Hypothalamus (tissue), 51 donors: ENCODE data around the gene ADAP2.
"Not testable (repeated sequence)": the region's sequence is repeated elsewhere in the genome, so short reads cannot be mapped to it uniquely, and the experiment has no call there.

Source experiments
- DNase-seq, 51 donors: peaks; one replicate each; lab custom pipeline; 2025; lab: John Stamatoyannopoulos, UW

The ADAP2 gene, protein sequence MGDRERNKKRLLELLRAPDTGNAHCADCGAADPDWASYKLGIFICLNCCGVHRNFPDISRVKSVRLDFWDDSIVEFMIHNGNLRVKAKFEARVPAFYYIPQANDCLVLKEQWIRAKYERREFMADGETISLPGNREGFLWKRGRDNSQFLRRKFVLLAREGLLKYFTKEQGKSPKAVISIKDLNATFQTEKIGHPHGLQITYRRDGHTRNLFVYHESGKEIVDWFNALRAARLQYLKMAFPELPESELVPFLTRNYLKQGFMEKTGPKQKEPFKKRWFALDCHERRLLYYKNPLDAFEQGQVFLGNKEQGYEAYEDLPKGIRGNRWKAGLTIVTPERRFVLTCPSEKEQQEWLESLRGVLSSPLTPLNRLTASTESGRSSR

DNA sequence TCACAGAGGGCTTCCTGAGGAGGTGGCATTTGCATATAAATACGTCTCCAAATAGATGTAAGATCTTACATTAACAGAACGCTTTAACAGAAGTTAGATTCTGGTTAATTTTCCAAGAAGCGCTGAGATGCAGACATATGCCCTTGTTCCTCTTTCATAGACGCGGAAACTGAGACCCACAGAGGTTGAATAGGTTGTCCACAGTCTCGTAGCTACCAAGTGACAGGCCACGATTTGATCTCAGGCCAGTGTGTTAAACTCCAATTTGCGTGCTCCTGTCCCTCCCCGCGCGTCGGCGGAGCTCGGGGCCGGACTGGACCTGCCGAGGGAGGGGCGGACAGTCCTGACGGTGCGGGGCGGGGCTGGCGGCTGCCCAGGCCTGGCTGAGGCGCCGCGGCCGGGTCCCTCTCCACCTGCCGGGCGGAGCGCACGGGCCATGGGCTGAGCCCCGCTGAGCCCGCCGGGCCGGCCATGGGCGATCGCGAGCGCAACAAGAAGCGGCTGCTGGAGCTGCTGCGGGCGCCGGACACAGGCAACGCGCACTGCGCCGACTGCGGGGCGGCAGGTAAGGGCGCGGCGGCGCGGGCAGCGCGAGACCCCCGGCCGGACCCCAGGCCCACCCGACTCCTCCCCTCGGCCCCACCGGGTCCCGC is at the start of gene ADAP2:
ADAP2 (plus strand) TSS at position 402 of the 653 bp plus-strand sequence; CDS start at position 472, 70 bp downstream.
- DNase-seq, result peak in 21 of 51 donors; percentile 2 to 41 (median 9)

GRCh38 chr17:30886187-30886586 is 35.6 kb upstream of the ADAP2 start:
- DNase-seq, result no peak

- no peak for DNase-seq
Measured at GRCh38 chr17:30894236-30894635, 27.5 kb upstream of the ADAP2 start.

DNA sequence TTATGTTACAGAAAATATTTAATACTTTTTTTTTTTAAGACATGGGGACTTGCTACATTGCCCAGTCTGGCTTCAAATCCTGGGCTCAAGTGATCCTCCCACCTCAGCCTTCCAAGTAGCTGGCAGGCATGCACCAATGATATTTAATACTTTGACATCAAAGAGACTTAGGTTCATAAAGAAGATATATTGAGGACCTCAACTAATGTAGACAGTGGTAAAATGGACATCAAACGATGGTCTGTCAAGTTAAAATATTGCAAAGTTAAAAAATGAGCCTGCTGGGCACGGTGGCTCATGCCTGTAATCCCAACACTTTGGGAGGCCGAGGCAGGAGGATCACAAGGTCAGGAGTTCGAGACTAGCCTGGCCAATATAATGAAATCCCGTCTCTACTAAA is 24.4 kb upstream of the ADAP2 start:
- DNase-seq, result no peak

GRCh38 chr17:30905742-30906100 is 16.0 kb upstream of the ADAP2 start:
- DNase-seq, result peak in 3 of 51 donors; percentile 20 to 50 (median 31)

- DNase-seq, result peak; percentile 26 to 92 (median 80)
Measured at GRCh38 chr17:30906101-30906911, 15.4 kb upstream of the ADAP2 start, which contains the start of gene TEFM. Gene TEFM, minus strand, starts transcription at chr17:30906238. Its CDS starts 40 bp downstream, at chr17:30906198.

- DNase-seq, result no peak
Measured at GRCh38 chr17:30908717-30909420, 12.9 kb upstream of the ADAP2 start.

- DNase-seq, result not testable (repeated sequence)
Measured at GRCh38 chr17:30910151-30910550, 11.6 kb upstream of the ADAP2 start.

DNA sequence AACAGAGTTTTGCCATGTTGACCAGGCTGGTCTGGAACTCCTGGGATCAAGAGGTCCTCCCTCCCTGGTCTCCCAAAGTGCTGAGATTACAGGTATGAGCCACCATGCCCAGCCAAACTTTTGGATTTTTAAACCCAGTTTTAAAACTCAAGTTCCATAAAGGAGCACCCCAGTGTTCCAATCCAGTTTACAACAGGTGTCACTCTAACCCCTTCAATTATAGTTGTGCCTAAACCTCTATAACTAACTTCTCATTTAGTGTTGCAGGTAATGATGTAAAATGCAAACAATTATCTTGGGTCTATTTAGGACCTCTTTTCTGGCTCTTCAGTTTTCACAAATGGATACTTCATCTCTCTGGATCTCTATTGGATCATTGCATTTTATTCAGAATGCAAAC is 7.8 kb upstream of the ADAP2 start:
- DNase-seq, result no peak

DNA sequence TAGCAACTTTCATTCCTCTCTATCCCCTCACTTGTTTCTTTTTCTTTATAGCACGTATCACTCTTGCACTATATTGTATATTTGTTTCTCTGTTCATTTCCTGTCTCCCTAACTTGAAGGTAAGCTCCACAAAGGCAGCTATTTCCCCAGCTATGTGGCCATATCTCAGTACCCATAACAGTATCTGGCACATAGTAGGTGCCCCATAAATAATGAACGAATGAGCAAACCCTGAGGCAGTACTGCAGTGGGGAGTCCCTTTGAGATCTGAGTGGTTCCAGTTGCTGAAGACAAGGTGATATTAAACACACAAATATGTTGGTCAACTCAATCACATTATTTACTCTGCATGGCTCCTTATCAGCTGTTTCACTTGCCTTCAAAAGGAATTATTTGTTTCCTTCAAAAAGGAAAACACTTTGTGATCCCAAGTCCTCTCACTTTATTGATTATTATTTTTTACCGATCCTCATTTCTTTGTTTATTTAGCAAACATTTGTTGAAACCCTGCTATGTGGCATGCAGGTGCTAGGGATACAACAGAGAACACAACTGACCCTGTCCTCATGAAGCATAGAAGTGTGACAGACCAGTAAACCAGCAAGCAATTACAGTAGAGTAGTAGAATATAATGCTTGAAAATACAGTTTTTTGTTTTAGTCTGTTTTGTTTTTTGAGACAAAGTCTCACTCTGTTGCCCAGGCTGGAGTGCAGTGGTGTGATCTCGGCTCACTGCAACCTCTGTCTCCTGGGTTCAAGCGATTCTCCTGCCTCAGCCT is 5.7 kb upstream of the ADAP2 start:
- DNase-seq, result no peak

GRCh38 chr17:30917050-30917449 is 4.7 kb upstream of the ADAP2 start:
- DNase-seq, result no peak

DNA sequence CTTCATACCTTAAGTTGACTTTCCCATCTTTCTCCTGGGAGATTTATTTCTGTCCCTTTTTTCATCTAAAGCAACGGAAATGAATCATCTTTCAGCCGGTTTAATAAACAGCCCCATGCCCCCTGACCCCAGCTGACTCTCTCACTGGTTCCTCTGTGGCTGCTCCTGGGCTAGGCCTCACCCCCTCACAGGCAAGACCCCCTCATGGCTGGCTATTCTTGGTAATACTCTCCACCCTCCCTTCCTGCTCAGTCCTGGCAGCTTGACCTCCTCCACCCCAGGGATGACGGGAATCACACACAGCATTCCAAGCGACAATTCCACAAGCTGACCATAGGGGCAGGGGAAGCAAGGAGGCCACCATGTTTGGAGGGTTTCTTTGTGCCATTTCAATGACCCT is 1.5 kb upstream of the ADAP2 start:
- no peak for DNase-seq

DNA sequence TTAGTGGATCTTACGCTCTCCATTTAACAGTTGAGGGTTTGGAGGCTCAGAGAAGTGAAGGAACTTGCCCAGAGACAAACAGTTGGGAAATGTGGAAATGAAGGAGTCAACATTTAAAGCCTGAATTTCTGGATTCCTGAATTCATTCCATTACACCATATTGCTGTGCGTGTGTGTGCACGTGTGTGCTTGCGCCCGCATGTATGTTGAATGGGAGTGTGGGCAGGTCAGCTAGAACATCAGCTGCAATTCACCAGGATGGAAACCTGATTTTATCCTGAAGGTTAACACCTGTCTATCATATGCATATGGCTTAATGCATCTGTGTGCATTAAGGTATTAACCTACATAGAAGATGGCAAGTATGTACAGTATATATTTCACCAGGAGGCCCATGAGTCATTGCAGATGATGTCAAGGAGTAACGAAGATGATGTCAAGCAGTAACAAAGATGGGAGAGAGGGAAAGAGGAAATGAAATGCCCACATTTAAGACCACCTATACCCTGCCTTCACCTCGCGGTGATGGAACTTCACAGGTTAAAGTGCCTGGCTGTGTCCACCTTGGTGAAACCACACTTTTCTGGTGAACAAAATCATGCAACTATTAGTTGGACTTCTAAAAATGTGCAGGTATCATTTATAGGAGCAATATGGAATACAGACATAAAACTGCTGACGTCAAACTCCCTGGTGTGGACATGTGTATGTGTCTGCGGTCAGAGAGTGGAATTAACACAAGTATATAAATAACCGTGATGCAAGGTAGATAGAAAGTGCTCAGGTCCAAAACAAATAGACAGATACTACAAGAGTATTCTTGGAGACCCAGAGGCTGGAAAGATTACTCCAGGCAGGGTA is 832 bp upstream of the ADAP2 start:
- no peak for DNase-seq

DNA sequence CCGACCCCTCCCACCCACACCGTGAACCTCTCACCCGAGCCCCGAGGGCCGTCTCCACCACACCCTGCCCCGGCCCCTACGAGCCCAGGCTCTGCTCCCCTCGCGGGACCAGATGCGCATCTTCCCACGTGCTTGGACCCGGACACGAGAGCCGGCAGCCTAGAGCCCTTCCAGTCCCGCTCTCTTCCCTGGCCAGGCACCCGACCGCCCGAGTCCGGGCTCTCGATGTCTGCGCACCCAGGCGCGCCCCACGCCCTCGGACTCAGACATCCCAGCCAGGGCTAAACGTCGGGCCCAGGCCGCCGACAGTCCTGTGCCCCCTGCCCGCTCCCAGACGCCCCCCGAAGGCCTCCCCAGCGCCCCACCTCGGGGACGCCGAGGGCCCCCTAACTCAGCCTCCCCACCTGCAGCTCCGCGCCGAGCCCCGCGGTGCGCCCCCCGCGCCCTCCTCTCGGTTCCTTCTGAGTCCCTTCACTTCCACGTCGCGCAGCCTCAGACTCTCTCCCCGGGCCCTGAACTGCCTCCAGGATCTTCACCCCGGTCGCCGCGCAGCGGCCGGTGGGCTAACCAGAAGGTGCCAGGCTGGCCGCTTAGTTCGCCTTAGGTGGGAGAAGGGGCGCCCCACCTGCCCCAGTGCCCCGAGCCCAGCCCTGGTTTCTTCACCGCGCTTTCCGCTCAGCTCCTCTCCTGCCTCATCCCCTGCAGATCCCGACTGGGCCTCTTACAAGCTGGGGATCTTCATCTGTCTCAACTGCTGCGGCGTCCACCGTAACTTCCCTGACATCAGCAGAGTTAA is 688 bp downstream of the ADAP2 start:
- peak in 4 of 51 donors; percentile 2 to 13 (median 6) for DNase-seq

DNA sequence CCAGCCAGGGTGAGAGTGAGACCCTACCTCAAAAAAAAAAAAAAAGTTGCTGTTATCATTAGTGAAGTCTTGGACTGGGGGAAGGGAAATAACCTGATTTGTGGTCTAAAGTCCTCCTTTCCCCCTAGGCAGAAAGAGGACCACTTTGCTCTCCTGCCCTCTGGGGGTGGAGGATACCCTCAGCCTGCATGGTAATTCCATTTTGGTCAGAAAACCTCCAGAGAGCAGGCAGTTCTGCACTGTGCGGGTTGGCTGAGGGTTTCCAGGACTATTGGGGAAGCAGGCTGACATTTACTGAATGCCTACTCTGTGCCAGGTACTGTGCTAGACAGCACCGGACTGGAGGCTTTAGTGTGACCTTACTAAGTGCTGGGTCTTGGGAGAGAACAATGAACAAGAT is 2.6 kb downstream of the ADAP2 start:
- DNase-seq, result no peak

DNA sequence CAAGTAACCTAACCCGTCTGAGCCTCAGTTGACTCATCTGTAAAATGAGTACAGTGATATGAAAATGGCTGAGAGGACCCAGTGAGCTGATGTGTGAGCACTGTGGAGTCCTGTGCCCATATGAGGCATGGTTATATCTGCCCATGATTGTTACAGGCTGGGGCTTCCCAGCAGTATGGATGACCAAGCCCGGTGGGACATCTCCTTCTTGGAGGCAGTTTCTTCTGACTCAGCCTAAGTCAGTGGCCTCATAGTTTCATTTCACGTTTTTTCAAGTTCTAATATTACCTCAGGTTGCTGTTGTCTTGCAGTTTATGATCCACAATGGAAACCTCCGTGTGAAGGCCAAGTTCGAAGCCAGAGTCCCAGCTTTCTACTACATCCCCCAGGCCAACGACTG is 4.8 kb downstream of the ADAP2 start:
- DNase-seq, result no peak

- DNase-seq, result no peak
Measured at GRCh38 chr17:30927756-30928155, 6.0 kb downstream of the ADAP2 start.

- no peak for DNase-seq
Measured at GRCh38 chr17:30928584-30928983, 6.8 kb downstream of the ADAP2 start.
